22Rv1 (cell line): ENCODE measurements around the gene PCDH9.

Source experiments
- H3K27ac ChIP-seq: fragments of 450-650 bp; 2 replicates; pipeline ENCODE4 v1.5.1; 2017
- CTCF ChIP-seq: fragments of 450-650 bp; IDR thresholded peaks from 2 replicates; pipeline ENCODE4 v1.5.1; 2017; ENCODE audit warnings: mild to moderate bottlenecking
- ZFX ChIP-seq: fragments of 450-650 bp; IDR thresholded peaks from 2 replicates; pipeline ENCODE4 v1.6.1; 2017; ENCODE audit warnings: antibody characterized with exemption, borderline replicate concordance

PCDH9 gene

GRCh38 chr13:66345518-66345810 is 884.7 kb downstream of the PCDH9 start:
- TF ChIP-seq CTCF (no peak), ZFX (no peak)
- H3K27ac ChIP-seq, result no peak overlapping the region

- H3K27ac ChIP-seq, result no peak overlapping the region
These were observed 885.2 kb downstream of the PCDH9 start for GRCh38 chr13:66344805-66345517.

DNA sequence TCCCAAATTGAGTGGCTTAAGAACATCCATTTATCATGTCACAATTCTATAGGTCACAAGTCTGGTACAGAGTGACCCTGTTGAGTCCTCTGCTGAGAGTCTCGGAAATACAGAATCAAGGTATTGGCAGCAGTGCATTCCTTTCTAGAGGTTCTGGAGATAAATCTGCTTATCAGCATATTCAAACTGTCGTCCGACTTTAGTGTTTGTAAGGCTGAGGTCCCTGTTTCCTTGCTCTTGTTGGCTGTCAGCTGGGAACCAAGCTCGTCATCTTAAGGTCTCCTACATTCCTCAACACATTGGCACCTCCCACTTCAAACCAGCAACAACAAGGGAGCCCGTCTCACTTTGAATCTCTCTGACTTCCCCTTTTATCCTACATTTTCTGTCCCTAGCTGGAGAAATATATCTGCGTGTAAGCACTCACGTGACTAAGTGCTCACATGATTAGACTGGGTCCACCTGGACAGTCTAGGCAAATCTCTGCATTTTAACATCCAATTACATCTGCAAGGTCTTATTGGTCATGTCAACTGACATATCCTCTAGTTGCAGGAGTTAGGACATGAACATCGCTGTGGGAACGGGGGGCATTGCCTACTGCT is 886.8 kb downstream of the PCDH9 start:
- TF ChIP-seq CTCF (no peak), ZFX (no peak)
- H3K27ac ChIP-seq, result no peak overlapping the region

More at GRCh38 chr13:66344805-66345517, 885.2 kb downstream of the PCDH9 start:
- TF ChIP-seq CTCF, result no peak
- TF ChIP-seq ZFX, result no peak

DNA sequence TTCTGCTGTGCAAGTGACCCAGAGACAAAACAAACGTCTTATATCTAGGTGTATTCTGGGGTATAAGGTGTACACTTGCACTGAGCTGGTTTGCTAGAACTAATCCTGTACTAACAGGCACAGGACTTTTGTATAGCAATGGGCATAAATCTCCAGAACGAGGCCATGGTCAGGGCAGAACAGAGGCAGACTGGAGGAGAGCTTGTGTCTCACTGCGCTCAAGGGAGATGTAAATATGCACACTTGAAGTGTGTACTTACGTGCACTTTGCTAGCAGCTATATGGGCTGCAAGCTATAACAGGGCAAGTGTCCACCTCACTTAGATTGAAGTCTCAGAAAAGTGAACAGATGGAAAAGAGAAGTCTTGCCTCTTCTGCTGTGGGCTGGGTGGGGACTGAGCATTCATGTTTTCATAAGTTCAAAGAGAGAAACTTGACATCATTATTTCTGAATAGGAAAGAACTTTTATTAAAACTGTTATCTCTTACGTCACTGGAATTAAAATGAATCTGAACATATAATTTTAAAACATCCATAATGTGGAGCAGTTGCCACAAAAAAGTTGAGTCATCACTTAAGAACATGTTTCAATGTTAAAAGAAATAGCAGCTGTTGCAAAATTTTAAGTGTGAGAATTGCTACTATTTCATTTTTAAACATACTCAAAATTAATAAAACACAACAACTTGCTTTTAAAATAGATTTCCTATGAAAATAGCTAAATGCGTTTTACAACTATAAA is 888.3 kb downstream of the PCDH9 start:
- TF ChIP-seq ZFX (no peak), CTCF (no peak)
- H3K27ac ChIP-seq, result no peak overlapping the region

GRCh38 chr13:66339214-66339613 is 890.9 kb downstream of the PCDH9 start:
- no peak overlapping the region for H3K27ac ChIP-seq
- no peak for TF ChIP-seq CTCF
- TF ChIP-seq ZFX, result no peak

- TF ChIP-seq CTCF, result no peak
- TF ChIP-seq ZFX, result no peak
- no peak overlapping the region for H3K27ac ChIP-seq
These were observed 891.6 kb downstream of the PCDH9 start for GRCh38 chr13:66338542-66338941.

GRCh38 chr13:66335626-66336025 is 894.5 kb downstream of the PCDH9 start:
- TF ChIP-seq CTCF (no peak), ZFX (no peak)

More at GRCh38 chr13:66335626-66336025, 894.5 kb downstream of the PCDH9 start:
- H3K27ac ChIP-seq, result no peak overlapping the region
